HUES48 (cell line): Measurements from ENCODE around the gene TAGLN2.

Experiments used
- H3K27ac ChIP-seq: one replicate; pipeline ENCODE4 v1.7.0; 2013; ENCODE audit warnings: low read depth, low read length, inconsistent platforms
- H3K27me3 ChIP-seq: 2 replicates; pipeline ENCODE4 v1.6.1; 2013; ENCODE audit warnings: mild to moderate bottlenecking, low read length; ENCODE audit not compliant: control insufficient read depth, insufficient read depth
- H3K36me3 ChIP-seq: 2 replicates; pipeline ENCODE4 v1.6.1; 2013; ENCODE audit warnings: low read length; ENCODE audit not compliant: control insufficient read depth, insufficient read depth
- H3K4me1 ChIP-seq: 2 replicates; pipeline ENCODE4 v1.6.1; 2013; ENCODE audit warnings: mild to moderate bottlenecking, low read length; ENCODE audit not compliant: control insufficient read depth, insufficient read depth
- H3K4me3 ChIP-seq: 2 replicates; pipeline ENCODE4 v1.5.1; 2013; ENCODE audit warnings: mild to moderate bottlenecking, low read depth, low read length
- H3K9ac ChIP-seq: 2 replicates; pipeline ENCODE4 v1.6.1; 2013; ENCODE audit warnings: mild to moderate bottlenecking, low read depth, low read length, moderate library complexity
- H3K9me3 ChIP-seq: 2 replicates; pipeline ENCODE4 v1.6.1; 2013; ENCODE audit warnings: low read length; ENCODE audit not compliant: control insufficient read depth, insufficient read depth

TAGLN2 gene

DNA sequence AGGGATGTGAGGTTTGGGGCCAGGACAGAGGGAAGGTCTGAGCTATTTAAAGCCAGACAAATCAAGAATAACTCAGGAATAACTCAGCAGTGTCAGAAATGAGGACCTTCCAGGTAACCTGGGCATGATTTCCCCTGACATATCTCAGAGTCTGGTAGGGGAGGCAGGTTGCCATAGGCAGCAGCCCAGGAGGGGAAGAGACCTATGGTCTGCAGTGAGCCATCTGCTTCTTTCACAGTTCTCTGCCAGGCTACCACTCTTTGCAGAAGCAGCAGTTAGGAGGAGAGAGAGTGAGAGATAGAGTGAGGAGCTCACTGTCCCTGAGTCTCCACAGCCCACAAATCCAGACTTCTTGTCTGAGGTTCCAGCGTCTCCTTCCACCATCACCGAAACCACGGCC, 56.5 kb downstream of the TAGLN2 start:
- no peaks in the 10 kb centered on the region for H3K27me3 ChIP-seq
- no peaks in the 10 kb centered on the region; the same call in 1 of the 2 replicates for H3K4me1 ChIP-seq
- H3K9me3 ChIP-seq: no peaks in the 10 kb centered on the region
- H3K36me3 ChIP-seq: no peaks in the 10 kb centered on the region
- no peak overlapping the region for H3K9ac ChIP-seq
- H3K4me3 ChIP-seq: no peak overlapping the region
- no peak overlapping the region for H3K27ac ChIP-seq
